Measurements from ENCODE around the gene TOP1.

Gene TOP1

GRCh38 chr20:41151134-41151869 is 122.7 kb downstream of the TOP1 start:
- no peak for DNase-seq

GRCh38 chr20:41152108-41152757 is 123.6 kb downstream of the TOP1 start:
- DNase-seq: no peak

GRCh38 chr20:41154436-41155176 is 126.0 kb downstream of the TOP1 start:
- DNase-seq: no peak

GRCh38 chr20:41155261-41155660 is 126.6 kb downstream of the TOP1 start:
- no peak for DNase-seq

GRCh38 chr20:41158082-41158625 is 129.5 kb downstream of the TOP1 start:
- DNase-seq: no peak

DNA sequence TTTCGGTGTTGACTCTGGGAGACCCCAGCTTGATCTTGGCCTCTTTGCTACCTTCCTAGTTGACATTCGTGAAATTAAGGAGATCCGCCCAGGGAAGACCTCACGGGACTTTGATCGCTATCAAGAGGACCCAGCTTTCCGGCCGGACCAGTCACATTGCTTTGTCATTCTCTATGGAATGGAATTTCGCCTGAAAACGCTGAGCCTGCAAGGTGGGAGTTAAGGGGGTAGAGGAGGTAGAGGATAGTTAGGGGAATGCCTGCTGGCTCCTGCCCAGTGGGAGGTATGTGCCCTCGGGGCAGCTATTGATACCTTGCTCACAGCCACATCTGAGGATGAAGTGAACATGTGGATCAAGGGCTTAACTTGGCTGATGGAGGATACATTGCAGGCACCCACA is 130.9 kb downstream of the TOP1 start:
- no peak for DNase-seq

GRCh38 chr20:41160686-41161085 is 132.1 kb downstream of the TOP1 start:
- no peak for DNase-seq

- DNase-seq: no peak
Observed at GRCh38 chr20:41161886-41162285, 133.3 kb downstream of the TOP1 start.

- no peak for DNase-seq
Observed at GRCh38 chr20:41162396-41162795, 133.8 kb downstream of the TOP1 start.

- DNase-seq: no peak
Observed at GRCh38 chr20:41163821-41164220, 135.2 kb downstream of the TOP1 start.

DNA sequence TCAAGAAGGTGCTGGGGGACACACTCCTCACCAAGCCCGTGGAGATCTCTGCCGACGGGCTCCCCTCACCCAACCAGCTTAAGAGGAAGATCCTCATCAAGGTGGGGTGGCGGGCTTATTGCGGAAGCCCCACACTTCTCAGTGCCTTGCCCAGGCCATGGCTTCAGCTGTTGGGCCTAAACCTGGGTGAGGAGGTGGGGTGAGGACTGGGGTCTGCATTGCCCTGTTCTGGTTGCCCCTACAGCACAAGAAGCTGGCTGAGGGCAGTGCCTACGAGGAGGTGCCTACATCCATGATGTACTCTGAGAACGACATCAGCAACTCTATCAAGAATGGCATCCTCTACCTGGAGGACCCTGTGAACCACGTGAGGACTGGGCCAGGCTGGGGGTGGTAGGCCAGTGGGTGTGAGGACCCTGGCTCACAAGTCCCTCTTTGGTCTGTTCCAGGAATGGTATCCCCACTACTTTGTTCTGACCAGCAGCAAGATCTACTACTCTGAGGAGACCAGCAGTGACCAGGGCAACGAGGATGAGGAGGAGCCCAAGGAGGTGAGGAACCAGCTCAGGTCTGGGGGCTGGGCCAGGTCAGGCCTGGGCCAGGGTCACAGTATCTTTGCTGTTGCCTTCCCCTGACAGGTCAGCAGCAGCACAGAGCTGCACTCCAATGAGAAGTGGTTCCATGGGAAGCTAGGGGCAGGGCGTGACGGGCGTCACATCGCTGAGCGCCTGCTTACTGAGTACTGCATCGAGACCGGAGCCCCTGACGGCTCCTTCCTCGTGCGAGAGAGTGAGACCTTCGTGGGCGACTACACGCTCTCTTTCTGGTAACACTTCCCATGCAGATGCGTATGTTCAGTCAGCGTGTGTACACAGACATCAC is 136.6 kb downstream of the TOP1 start:
- no peak for DNase-seq

GRCh38 chr20:41166201-41167117 is 137.8 kb downstream of the TOP1 start:
- no peak for DNase-seq

- no peak for DNase-seq
Observed at GRCh38 chr20:41167118-41167470, 138.5 kb downstream of the TOP1 start.

GRCh38 chr20:41167481-41168253 is 139.0 kb downstream of the TOP1 start:
- DNase-seq: no peak

GRCh38 chr20:41168281-41169161 is 139.9 kb downstream of the TOP1 start:
- no peak for DNase-seq

DNA sequence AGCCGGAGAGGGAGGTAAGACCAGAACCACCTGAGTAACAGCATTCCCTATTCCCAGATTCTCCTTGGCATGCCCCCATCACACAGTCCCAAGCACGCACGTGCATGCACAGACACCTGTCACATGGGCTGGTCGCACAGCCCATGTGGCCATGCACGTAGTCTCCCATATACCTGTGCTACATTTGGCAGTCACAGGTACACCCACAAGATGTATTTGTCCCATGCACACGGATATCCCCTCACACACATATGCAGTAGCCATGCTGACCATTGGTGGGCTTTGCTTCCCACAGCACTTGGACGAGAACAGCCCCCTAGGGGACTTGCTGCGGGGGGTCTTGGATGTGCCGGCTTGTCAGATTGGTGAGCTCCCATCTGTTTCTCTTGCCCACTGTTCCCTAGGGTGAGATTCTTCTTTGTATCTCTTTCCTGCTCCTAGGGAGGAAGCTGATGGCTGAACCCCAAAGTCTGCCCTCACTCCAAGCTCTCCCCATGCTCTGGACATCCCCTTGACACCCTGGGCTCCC is 140.6 kb downstream of the TOP1 start:
- DNase-seq: no peak

DNA sequence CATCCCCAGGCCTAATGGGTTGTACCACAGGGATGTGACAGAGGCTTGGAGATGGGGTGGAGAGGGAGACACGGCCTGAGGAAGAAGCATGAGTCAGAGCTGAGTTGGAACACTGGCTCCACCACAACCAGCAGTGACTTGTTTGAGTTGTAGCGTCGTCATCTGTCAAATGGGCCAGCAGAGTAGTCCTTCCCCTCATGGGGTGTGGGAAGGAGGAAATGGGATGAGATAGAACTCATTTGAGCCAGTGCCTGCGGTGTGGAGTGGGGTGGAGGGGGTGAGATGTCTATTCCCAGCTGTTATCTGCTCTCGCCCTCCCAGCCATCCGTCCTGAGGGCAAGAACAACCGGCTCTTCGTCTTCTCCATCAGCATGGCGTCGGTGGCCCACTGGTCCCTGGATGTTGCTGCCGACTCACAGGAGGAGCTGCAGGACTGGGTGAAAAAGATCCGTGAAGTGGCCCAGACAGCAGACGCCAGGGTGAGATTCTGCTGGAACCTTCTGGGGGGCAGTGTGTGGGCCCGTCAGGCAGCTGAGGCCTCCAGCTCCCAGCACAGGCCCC is 141.2 kb downstream of the TOP1 start:
- DNase-seq: no peak

- no peak for DNase-seq
Observed at GRCh38 chr20:41170386-41171105, 141.9 kb downstream of the TOP1 start.
